Stimulated activated CD4-positive, alpha-beta T cell treated with anti-CD3 and anti-CD28 coated beads, Interleukin-2, amount 100 ng/mL, for 4 hours (primary cell): Measurements from ENCODE around the gene IRF9.
A peak's percentile ranks its signal among the peaks of the same experiment; 100 is the strongest.

Source experiments
- DNase-seq: peaks from one replicate; pipeline ENCODE4 v3.0.0-alpha.2; 2020; ENCODE audit warnings: low read depth

IRF9 gene

GRCh38 chr14:24132061-24132685 is 28.9 kb upstream of the IRF9 start:
- DNase-seq: no peak

- no peak for DNase-seq
These were observed 28.1 kb upstream of the IRF9 start for GRCh38 chr14:24132976-24133375.

- no peak for DNase-seq
These were observed 27.3 kb upstream of the IRF9 start for GRCh38 chr14:24133735-24134134.

DNA sequence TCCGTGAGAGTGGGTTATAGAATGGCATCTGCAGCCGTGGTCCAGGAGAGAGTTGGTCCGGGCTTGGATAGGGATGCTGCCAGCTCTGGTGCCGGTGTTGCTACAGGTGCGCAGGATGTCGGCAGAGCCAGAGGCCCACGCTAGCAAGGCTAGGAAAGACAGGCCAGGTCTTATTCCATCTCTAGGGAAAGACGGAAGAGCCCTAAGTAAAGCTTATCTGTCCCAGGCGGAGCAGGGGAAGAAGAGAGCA is 25.6 kb upstream of the IRF9 start:
- DNase-seq: no peak

GRCh38 chr14:24135834-24136683 is 25.0 kb upstream of the IRF9 start, which contains the start of gene PSME1:
Gene PSME1 (plus strand): TSS chr14:24136194. CDS start chr14:24136263, 69 bp downstream.
- peak; percentile 92 for DNase-seq

GRCh38 chr14:24136684-24137528 is 24.2 kb upstream of the IRF9 start:
- no peak for DNase-seq

- no peak for DNase-seq
These were observed 23.3 kb upstream of the IRF9 start for GRCh38 chr14:24137529-24138395.

DNA sequence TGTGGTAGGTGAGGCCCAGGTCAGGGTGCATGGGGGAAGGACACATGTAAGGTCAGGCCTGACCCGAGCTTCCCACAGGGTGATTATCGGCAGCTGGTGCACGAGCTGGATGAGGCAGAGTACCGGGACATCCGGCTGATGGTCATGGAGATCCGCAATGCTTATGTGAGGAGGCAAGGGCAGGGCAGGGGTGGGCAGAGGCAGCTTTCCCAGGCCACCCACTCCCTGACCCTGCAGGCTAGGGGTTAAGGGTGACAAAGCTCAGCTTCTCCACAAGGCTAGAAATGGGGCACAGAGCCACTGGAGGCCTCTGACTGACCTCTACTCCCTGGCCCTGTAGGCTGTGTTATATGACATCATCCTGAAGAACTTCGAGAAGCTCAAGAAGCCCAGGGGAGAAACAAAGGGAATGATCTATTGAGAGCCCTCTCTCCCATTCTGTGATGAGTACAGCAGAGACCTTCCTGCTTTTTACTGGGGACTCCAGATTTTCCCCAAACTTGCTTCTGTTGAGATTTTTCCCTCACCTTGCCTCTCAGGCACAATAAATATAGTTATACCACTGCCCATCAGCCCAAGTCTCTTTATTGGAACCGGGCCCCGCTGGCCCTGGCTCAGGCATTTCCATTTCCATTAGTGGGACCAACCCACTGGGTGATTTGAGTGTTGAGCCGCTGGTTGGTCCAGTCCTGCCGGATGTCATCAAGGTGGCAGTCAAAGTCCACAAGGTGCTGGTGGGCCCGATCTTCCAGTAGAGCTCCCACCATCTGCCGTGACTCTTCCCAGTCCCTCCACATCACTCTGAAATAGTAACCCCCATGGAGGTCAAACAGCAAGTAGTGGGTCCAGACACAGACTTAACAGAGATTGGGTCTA is 22.4 kb upstream of the IRF9 start:
- no peak for DNase-seq

GRCh38 chr14:24139272-24139934 is 21.7 kb upstream of the IRF9 start:
- DNase-seq: no peak

DNA sequence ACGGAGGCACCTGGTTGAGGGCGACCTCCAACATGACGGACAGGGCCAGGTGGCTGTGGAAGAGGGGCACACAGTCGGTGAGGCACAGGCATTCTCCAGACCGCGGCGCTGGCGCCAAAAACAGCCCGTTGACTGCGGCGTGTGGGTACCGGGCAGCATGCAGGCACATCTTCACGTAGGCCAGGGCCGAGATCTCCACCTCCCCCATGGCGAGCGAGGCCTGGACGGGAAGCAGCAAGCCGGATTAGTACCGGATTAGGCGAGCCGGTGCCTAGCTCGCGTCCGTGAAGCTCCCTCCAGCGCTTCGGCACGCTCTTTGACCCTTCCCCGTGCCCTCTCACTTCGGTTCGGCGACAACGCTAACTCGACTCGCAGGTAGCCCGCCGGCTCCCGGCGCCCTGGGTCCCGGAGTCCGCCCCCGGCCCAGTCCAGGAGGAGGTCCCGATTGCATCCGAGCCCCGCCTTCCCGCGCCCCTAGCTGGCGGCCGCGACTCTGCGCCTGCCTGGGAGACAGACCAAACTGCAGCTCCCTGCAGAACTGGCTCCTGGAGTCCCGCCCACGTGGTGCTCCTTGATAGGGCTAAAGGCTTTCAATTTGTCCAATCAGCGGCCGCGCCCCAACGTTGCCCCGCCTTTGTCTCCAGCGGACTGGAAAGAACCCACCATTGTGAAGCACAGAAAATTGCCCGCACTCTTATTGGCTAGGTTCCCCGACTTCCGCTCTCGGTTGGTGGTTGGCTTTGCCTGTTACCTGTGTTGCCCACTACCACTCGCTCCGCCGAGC is 19.8 kb upstream of the IRF9 start, which contains the start of gene EMC9:
TSS of gene EMC9 (minus strand) at position 495 of the 784 bp plus-strand sequence. CDS start at position 208, 287 bp downstream.
- peak; percentile 99 for DNase-seq

GRCh38 chr14:24143511-24143910 is 17.6 kb upstream of the IRF9 start:
- no peak for DNase-seq

DNA sequence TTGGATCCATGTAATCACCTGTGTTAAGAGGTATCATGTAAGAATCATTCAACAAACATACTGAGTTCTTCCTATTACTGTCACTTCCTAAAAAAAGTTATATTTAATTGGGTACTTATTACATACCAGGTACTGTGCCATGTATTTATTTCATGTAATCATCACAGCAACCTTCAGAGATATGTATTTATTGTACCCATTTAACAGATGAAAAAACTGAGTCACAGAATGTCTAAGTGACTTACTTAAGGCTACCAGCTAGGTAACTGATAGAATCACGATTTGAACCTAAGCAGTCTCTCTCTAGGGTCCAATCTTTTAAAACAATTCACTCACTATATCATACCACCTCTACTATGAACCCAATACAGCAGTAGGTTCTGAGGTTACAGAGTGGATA is 16.6 kb upstream of the IRF9 start:
- no peak for DNase-seq

DNA sequence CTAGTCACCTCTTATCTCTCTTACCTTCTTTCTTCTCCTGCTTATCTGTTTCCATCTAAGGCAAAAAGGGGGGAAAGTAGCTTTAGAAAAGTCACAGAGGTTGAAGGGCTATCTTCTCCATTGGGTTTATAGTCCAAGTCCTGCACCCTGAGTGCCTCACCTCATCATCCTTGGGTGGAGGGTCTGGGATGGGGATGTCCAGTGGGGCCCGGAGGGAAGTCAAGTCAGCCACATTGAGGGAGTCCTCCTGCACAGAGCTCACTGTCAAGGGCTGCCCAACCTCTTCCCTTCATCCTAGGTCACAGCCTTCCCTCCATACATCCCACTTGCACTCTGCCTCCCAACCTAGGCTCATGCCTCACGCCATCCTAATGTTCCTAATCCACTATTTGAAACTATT is 15.8 kb upstream of the IRF9 start:
- no peak for DNase-seq

GRCh38 chr14:24145690-24146452 is 15.2 kb upstream of the IRF9 start:
- DNase-seq: no peak

- DNase-seq: peak; percentile 73
These were observed 14.6 kb upstream of the IRF9 start, which contains the start of gene PSME2 for GRCh38 chr14:24146453-24146977. Gene PSME2 (minus strand): TSS chr14:24146610. CDS start chr14:24146581, 29 bp downstream.

DNA sequence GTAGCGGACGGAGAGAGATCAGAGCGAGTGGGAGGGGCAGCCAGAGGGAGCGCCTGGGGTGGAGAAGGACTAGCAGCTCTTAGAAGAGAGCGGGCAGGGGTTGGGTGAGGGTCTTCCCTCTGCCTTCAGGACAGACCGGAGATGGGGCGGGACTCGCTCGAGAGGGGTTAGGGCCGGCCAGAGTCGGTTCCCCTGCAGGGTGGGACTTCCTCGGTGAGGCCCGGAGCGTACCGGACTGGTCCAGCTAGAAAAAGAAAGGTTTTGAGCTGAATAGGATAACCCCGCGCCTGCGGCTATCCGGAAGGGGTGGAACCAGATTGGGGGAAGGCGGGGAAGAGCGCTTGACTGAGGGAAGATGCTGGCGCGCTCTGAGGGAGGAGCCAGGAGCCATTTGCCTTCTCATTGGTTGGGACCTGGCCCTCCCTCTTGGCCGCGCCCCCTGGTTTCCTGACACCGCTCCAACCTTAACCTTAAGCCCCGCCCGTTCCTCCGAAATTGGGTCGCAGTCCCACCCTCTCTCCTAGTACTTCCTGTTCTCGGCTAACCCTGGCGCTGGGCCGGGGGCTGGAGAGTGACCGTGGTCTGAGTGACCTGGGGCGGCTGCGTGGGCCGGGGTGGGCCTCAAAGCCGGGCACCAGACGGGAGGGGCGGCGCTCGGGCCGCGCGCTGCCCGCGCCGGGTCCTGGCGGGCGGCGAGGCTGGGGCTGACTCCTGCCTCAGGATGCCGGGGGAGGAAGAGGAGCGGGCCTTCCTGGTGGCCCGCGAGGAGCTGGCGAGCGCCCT is 13.9 kb upstream of the IRF9 start, which contains the start of gene RNF31:
TSS of gene RNF31 (plus strand) at position 521 of the 783 bp plus-strand sequence. CDS start at position 722, 201 bp downstream.
- peak; percentile 98 for DNase-seq

GRCh38 chr14:24147761-24148428 is 13.2 kb upstream of the IRF9 start:
- DNase-seq: no peak
